Posterior vena cava (tissue), 2 donors: Measurements from ENCODE around the gene ARHGEF28. TPM values are rescaled to one million over a fixed set of nuclear protein-coding genes. Genes with fewer than 3 reads are reported as not detected.

Source experiments
- DNase-seq: peaks from one replicate; pipeline ENCODE4 v3.0.0-alpha.2; 2020; ENCODE audit warnings: low spot score
- intact Hi-C, 2 donors: fragments of 100-400 bp; cut with DNase I; formaldehyde crosslinking; loops; one replicate each; pipeline versions ENCODE4 v1.14.1 to v1.14.2; 2022 to 2023
- total RNA-seq, 2 donors: library from RNA; stranded (reverse); fragmentation: NEBNext Ultra II Directional; extraction: Animal tissue kit (Norgen Biotek cat#: 25700); gene quantifications; one replicate each; pipeline ENCODE4 v1.2.1, GENCODE V29; 2021
- donor health status: DM: yes; HTN: yes; CAD: no.
- donor health status: DM: yes; HTN: yes; CAD: no.

Gene ARHGEF28
- total RNA-seq, 2 donors from 2014 or later, result 12.7 to 13.0 TPM

- intact Hi-C loops, result loop anchor here in 1 of 2 donors (10.0 kb wide), 1 partner anchor 55 kb away; no protein-coding TSS in a partner anchor
- no peak for DNase-seq
Observed at GRCh38 chr5:73619606-73620333, 6.2 kb upstream of the ARHGEF28 start.

- intact Hi-C loops, result loop anchor here in 1 of 2 donors (10.0 kb wide), 1 partner anchor 54 kb away; no protein-coding TSS in a partner anchor
- no peak for DNase-seq
Observed at GRCh38 chr5:73620334-73620687, 5.7 kb upstream of the ARHGEF28 start.

GRCh38 chr5:73623060-73623459 lies 2.9 kb upstream of the ARHGEF28 start:
- DNase-seq, result no peak
- intact Hi-C loops, result loop anchor here in 1 of 2 donors (10.0 kb wide), 1 partner anchor 52 kb away; no protein-coding TSS in a partner anchor

GRCh38 chr5:73623901-73624404 lies 2.0 kb upstream of the ARHGEF28 start:
- intact Hi-C loops, result loop anchor here in 1 of 2 donors (10.0 kb wide), 1 partner anchor 51 kb away; no protein-coding TSS in a partner anchor
- DNase-seq, result no peak

GRCh38 chr5:73624888-73625287 lies 1.1 kb upstream of the ARHGEF28 start:
- intact Hi-C loops, result loop anchor here in 1 of 2 donors (10.0 kb wide), 1 partner anchor 50 kb away; no protein-coding TSS in a partner anchor
- no peak for DNase-seq

GRCh38 chr5:73625372-73625943 lies 538 bp upstream of the ARHGEF28 start:
- intact Hi-C loops, result loop anchor here in 1 of 2 donors (10.0 kb wide), 1 partner anchor 49 kb away; no protein-coding TSS in a partner anchor
- DNase-seq, result no peak

GRCh38 chr5:73626814-73627313 lies 868 bp downstream of the ARHGEF28 start:
- no peak for DNase-seq
- intact Hi-C loops, result loop anchor here in 1 of 2 donors (10.0 kb wide), 1 partner anchor 48 kb away; no protein-coding TSS in a partner anchor

- DNase-seq, result no peak
- intact Hi-C loops, result loop anchor here in 1 of 2 donors (10.0 kb wide), 1 partner anchor 45 kb away; no protein-coding TSS in a partner anchor
Observed at GRCh38 chr5:73629456-73629855, 3.5 kb downstream of the ARHGEF28 start.

- no peak for DNase-seq
- intact Hi-C loops, result no loop called here
Observed at GRCh38 chr5:73630765-73631164, 4.8 kb downstream of the ARHGEF28 start.

- DNase-seq, result no peak
- intact Hi-C loops, result no loop called here
Observed at GRCh38 chr5:73631500-73631899, 5.5 kb downstream of the ARHGEF28 start.

GRCh38 chr5:73633060-73633459 lies 7.1 kb downstream of the ARHGEF28 start:
- intact Hi-C loops, result no loop called here
- no peak for DNase-seq

GRCh38 chr5:73636408-73636807 lies 10.4 kb downstream of the ARHGEF28 start:
- no peak for DNase-seq
- intact Hi-C loops, result no loop called here

GRCh38 chr5:73637565-73637964 lies 11.6 kb downstream of the ARHGEF28 start:
- DNase-seq, result no peak
- intact Hi-C loops, result no loop called here

GRCh38 chr5:73638344-73639095 lies 12.5 kb downstream of the ARHGEF28 start:
- intact Hi-C loops, result no loop called here
- no peak for DNase-seq

- no peak for DNase-seq
- intact Hi-C loops, result no loop called here
Observed at GRCh38 chr5:73640861-73641320, 14.9 kb downstream of the ARHGEF28 start.

- DNase-seq, result no peak
- intact Hi-C loops, result no loop called here
Observed at GRCh38 chr5:73641811-73642210, 15.8 kb downstream of the ARHGEF28 start.

- intact Hi-C loops, result no loop called here
- DNase-seq, result no peak
Observed at GRCh38 chr5:73642344-73642743, 16.3 kb downstream of the ARHGEF28 start.

GRCh38 chr5:73644385-73644963 lies 18.5 kb downstream of the ARHGEF28 start:
- intact Hi-C loops, result no loop called here
- no peak for DNase-seq

- DNase-seq, result no peak
- intact Hi-C loops, result no loop called here
Observed at GRCh38 chr5:73647721-73648120, 21.7 kb downstream of the ARHGEF28 start.
